NCI-H2107 treated with DMSO at 0.1 percent for 48 hours (cell line): Measurements from ENCODE around the gene NHLRC3.
"Not testable (repeated sequence)": the region's sequence is repeated elsewhere in the genome, so short reads cannot be mapped to it uniquely, and the experiment has no call there.

Experiments used
- DNase-seq: peaks from one replicate; lab custom pipeline; 2025; ENCODE audit not compliant: unreplicated experiment; lab: John Stamatoyannopoulos, UW

The NHLRC3 gene, protein sequence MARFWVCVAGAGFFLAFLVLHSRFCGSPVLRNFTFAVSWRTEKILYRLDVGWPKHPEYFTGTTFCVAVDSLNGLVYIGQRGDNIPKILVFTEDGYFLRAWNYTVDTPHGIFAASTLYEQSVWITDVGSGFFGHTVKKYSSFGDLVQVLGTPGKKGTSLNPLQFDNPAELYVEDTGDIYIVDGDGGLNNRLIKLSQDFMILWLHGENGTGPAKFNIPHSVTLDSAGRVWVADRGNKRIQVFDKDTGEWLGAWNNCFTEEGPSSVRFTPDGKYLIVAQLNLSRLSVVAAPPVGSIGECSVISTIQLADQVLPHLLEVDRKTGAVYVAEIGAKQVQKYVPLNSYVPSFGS

DNA sequence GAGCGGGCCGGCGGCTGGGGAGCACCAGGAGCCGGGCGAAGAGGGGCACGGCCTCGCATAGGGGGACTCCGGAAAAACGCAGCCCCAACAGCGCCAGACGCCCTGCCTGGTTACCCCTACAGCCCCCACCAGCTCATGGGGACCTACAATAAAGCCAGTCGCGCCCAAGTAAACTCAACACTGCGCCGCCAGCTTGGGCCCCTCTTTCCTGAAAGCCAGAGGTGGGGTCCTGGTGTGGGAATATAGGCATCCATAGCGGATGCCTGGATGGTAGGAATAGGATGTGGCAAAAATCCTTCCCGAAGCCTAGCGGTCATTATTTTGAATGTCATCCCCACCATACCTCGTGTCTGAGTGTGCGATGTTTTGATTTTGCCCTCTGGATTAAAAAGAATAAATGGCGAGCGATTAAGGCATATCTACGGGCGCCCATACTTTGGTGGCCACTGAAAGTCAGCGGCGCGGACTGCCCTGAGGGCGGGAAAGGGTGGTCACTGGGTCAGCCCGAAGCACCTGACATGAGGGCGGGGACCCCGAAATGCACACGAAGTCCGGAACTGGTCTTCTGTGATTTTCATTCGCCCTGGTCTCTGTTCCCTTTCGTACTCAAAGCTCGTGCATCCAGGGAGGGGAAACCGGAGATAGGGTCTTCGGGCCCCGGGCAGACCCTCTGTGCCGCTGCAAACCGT lies at the start of gene NHLRC3, which contains the start of gene PROSER1:
Gene NHLRC3 (plus strand): TSS at position 577 of the 689 bp plus-strand sequence. CDS start 184 bp downstream, outside the sequence.
Gene PROSER1 (minus strand): TSS at position 210 of the 689 bp plus-strand sequence. CDS start 847 bp downstream, outside the sequence.
- DNase-seq = peak; percentile 87

DNA sequence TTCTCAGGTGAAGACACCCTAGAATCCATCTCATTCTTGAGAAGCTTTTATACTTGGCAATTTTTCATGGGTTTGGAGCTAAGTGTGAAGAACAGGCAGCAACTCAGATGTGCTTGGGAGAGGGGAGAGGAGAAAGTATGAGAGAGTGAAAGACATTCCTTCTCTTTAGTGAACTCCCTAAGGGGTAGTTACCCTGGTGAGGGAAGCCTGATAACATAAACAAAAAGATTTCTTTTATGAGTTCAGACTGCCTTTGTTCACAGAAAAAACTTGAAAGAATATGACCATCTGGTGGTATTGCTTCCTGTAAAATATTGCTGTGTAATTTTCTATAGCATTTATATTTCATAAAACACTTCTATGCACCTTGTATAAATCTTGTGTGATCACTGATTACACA lies 47.6 kb upstream of the NHLRC3 start, which contains the start of gene STOML3:
Gene STOML3 (minus strand): TSS at position 139 of the 400 bp plus-strand sequence. CDS start 110 bp downstream, at position 29.
- no peak for DNase-seq

DNA sequence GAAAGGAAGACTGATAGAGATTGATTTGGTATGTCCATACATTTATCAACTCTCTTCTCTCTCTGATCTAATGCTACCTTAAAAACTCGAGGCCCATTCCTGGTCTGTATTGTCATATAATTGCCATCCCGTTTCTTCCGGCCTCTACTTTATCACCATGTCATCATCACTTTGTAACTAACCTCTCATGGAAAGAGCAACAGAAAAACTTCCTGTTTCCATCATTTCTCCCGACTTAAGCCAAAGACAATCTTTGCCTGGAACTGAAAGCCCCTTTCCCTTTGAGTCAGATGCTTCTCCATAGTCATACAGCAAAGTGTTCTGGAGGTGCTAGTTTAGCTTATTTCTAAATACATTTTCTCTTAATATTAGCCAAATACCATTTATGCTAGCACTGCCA lies 44.9 kb upstream of the NHLRC3 start:
- DNase-seq = no peak

DNA sequence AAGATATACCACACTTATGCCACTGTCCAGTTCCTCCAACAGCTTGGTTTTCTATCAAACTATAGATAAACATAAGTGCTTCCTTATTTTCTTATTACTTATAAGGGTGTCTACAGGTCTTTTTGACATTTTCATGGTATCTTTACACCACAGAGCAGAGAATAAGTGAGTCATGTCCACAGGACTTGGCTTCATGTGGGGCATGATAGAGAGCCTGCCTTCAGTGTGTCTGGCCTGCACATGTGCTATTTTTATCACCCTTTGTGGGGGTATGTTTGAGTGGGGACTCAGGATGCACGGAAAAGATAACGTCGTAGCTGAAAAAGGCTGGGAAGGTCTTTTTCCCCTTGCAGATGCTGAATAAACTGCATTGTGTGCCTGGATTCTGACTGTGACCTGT lies 39.5 kb upstream of the NHLRC3 start:
- DNase-seq = no peak

DNA sequence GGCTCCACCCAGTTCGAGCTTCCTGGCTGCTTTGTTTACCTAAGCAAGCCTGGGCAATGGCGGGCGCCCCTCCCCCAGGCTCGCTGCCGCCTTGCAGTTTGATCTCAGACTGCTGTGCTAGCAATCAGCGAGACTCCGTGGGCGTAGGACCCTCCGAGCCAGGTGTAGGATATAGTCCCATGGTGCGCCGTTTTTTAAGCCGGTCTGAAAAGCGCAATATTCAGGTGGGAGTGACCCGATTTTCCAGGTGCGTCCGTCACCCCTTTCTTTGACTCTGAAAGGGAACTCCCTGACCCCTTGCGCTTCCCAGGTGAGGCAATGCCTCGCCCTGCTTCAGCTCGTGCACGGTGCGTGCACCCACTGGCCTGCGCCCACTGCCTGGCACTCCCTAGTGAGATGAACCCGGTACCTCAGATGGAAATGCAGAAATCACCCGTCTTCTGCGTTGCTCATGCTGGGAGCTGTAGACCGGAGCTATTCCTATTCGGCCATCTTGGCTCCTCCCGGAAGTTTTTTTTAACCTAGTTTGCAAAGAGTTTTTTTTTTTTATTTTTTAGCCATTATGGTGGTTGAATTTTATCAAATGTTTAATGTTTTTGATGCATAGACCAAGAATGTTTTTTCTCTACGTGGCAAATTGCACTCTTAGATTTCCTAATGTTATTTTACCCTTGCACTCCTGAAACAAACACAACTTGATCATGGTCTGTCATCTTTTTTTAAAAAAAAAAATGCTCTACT lies 31.7 kb upstream of the NHLRC3 start:
- not testable (repeated sequence) for DNase-seq

DNA sequence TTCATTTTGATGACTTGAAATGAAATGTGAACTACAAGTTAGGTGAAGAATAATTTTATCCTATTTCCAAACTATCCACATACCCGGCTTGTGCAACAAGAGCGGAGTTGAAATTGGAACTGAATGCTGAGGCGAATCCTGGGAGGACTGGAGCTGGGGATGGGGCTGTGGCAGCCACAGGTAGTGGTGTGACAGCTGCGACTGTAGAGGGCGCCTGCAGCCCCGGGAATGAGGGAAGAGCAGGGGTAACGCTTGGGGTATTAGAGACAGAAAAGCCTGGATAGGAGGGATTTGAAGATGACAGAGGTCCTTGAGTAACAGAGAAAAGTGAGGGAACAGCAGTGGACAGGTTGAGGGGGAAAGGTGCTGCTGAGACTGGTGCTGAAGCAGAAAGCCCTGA lies 25.6 kb upstream of the NHLRC3 start:
- no peak for DNase-seq

DNA sequence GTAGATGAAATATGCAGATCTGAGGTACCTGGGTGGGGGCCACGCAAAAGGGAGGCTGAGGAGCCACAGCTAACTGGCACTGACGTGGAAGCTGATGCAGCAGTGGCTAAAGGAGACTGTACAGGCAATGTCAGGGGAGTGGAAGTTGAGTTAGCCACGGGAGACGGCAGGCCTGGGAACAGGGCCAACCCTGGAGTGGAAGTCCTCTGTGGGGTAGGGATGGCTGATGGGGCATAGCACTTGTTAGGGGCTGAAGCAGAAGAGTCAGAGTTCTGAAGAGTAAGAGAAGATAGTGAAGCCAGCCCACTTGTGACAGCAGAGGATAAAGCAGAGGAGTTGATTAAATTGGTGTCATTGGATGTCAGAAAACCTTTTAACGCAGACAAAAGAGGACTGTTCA lies 24.8 kb upstream of the NHLRC3 start:
- no peak for DNase-seq

DNA sequence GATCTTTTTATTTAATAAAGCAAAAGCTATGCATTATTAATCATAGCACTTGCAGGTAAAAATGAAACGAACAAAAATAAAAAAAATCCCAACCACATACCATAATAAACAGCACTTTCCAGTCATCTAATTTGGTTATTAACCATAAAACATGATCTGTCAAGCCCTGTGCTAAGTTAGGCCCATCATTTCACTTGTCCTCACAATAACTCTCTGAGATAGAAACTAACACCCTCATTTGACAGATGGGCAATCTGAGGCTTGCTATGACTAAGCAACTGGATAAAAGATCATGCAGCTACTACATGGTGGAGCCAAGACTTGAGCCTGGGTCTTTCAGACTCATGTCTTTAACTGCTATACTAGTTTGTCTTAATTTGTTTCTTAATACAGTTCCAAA lies 22.2 kb upstream of the NHLRC3 start:
- no peak for DNase-seq

DNA sequence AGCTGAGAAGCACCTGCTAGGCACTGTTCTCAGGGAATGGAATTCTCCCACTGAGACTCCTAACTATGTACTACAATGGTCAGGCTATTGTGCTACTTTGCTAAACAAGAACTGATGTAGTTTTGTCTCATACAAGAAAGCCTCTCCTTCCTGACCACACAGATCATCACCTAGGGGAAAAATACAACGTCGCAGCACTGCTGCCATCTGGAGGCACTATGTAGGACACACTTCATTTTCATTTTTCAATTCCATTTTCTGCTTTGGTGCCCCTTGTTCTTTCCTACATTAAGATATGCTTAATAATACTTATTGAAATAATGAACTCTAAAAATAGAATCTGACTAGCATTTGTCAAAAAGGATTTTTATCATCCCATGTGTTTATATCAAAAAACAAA lies 21.5 kb upstream of the NHLRC3 start:
- DNase-seq = peak; percentile 29

DNA sequence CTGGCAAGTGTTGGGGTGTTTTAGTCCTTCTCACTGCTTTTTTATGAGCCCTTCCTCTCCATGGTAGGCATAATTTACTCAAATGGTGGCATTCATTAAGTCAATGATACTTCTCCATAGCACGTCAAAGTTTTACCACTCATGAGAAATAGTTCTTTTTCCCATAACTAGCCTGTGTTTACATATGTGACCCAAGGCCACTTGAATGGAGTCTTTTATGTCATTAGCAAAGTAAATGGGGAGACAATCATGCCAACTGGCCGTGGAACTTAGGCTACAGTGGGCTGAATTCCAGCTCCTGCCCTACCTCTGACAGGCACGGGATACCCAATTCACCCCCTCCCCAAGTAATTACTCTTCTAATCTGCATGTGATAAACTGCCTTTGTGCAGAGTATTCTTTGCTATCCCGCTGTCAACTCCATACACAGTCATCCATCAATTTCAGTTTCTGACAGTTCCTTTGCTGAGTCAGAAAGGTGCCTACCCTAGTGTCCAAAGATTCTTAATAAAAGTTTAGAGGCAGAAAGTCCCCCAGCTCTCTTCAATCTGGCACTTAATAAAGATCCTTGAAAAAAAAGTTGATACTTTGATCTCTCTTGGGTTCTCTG lies 17.3 kb upstream of the NHLRC3 start:
- DNase-seq = no peak

DNA sequence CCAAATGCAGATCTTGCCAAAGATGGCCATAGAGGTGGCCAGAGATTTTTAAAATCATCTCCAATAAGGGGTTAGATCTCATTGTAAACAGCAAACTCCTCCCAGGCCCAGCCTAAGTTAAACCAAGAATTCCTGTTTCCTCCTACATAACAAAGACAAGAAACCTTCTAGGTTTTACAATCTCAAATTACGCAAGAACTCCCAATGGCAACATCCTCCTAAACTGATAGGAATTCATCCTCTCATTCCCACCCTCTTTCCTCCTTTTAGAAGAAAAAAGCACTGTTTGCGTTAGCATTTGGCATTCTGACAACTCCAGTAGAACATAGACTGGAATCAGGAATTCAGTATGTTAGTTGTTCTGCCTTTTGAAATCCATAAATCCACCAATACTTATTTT lies 14.9 kb upstream of the NHLRC3 start:
- DNase-seq = no peak

DNA sequence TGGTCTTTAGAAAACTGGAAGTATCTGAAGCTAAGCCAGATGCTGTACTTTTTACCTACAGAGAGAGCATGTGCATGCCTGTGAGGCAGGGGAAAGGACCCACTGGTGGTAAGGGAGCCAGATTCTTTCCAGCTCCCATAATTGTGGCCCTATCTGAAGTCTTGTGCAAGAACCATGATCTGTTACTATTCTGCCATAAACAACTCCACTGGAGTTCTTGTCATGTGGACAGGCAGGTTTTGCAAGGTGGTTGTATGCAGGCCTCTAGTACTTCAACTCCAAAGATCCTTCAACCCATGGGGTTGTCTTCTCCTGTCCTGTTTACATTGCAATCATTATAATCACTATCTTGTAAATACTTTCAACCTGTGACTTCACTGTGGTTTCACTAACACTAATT lies 14.5 kb upstream of the NHLRC3 start:
- no peak for DNase-seq

DNA sequence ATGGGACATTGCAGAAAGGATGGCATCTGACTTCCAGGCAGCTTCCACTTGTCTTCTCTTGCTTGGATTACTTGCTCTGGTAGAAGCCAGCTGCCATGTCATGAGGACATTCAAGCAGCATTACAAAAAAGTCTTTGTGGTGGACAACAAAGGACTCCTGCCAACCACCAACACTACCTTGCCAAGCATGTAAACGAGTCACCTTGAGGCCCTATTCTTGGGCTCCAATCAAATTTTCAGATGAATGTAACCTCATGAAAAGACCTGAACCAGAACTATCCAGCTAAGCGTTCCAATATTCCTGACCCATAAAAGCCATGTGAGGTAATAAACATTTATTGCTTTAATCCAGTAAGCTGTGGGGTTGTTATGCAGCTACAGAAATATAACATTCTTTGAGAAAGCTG lies 12.8 kb upstream of the NHLRC3 start:
- no peak for DNase-seq

DNA sequence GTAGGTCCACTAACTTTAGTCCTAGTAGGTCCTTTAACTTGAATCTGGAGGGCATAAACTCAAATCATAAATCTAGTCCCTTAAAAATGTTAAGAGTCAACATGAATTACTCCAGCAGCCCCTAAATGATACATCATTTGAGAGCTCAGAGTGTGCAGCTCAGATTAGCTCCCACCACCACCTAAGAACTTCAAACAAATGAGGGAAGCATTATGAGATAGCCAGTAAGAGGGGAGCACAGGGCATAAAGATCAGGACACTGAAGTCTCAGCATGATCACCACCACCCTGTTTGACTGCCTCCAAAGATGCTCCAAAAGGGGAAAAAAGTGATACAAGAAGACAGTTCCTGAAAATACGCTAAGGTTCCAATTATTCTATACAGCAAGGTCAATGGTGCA lies 6.1 kb upstream of the NHLRC3 start:
- DNase-seq = no peak

DNA sequence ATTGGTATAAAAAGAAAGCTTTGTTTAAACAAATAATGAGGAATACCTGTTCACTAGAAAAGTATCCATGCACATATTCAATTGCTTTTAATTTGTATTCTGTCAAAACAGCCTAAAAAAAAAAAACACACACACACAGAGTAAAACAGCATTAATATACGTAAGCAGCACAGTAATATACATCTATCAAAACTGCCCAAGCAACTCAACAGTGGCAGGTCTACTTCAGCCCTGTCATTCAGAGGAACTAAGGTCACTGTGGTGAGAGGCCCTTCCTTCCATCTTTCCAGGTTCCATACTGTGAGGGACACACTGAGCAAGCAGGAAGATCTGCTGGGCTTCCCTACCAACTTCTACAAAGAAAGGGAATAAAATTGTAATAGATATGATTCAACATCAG lies 4.2 kb upstream of the NHLRC3 start:
- DNase-seq = no peak

DNA sequence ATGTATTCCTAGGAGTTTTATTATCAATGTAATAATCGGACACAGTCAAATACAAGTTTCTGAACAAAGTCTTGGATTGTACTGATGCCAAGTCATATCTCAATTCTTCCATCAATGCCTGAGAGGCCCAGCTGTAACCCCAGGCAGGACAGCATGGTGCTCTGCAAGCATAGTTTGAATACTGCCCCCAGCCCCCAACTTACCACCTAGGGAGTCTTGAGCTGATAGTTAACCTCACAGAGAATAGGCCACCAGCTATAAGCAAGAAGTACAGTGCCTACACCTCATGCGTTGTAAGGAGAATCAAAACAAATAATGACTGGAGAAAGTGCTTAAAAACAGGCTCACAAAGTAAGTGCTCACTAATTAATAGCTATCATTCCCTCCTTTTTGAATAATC lies 3.1 kb upstream of the NHLRC3 start:
- no peak for DNase-seq

DNA sequence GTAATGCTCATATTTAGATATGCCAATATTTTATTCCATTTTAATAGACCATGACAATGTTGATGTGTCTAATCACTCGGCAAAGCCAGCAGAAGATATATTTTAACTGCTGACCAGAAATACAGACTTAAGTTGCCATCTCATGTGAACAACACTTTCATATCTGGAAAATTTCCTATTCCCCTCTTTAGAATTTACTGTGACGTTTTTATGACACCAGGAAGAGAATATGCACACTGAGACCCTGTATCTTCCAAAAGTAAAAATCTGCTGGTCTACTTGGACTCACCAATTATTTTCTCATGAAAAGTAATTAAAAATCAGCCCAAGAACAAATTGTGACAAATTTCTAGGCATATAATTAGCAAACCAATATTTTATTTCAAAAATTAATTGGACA lies 2.5 kb upstream of the NHLRC3 start:
- DNase-seq = no peak

DNA sequence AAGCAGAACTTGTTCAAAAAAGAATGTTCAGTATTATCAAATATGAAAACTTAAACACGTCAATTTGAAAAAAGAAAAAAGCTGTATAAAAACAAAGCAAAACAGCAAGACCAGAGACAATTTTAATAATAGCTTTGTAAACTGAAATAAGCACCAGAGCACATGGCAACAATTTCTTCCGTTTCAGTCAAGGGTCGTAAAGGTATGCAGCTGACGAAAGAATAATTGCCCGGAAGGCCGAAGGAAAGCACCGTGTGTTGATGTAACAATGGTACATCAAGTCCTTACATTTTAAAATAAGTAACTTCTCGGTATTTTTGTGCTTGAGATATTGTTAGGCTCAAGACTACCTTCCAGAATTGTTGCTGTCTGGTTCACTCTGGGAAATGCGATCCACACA lies 2.0 kb upstream of the NHLRC3 start:
- peak; percentile 23 for DNase-seq

DNA sequence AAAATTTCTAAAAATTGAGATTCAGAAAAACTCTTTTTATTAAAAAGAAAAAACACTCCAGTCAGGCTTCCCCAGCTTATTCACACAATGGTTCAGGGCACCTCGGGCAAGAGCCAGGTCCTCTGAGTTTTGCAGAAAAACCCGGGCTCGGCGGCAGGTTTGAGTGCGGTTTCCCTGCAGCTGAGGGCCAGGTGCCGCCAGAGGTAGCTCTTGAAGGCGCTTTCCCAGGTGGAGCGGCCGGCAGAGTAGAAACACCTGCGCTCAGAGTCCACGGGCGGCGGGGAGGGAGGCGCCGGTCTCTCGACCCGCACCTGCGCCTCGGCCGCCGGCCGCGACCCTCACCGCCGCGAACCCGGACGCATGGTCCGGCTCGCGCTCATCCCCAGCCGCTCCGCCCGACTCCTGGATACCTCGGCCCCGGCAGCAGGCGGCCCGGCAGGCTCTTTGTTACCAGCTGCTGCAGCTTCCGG lies 811 bp upstream of the NHLRC3 start:
- peak; percentile 57 for DNase-seq

DNA sequence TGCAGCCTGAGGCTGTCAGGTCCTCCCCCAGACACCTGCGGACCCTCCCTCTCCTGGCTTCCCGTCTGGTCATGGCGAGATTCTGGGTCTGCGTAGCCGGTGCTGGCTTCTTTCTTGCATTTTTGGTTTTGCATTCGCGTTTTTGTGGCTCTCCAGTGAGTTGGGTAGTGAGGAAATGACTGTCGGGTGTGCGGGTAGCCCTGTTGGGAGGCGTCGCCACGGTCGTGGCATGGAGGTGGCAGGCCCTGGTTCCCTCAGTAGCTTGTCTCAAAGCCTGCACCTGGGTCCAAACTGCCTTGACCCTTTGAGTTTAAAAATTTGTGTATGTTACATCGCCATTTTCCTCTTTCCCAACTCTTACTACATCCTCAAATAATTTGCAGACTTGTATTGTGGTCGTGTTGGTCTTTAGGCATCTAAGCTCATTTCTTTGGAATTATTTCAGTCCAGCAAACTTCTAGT lies 344 bp downstream of the NHLRC3 start:
- DNase-seq = peak; percentile 10

DNA sequence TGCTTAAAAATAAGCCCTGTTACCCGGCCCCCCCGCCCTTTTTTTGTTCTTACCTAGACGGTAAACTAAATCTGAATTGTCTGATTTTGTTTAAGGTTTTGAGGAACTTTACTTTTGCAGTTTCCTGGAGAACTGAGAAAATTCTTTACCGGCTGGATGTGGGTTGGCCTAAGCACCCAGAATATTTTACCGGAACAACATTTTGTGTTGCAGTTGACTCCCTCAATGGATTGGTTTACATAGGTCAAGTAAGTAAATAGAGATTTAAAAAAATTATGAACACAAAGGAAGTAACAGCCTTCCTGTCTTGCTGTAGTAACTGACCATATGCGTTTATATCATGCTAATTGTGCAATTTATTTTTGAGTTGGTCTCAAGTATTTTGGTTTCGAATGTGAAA lies 785 bp downstream of the NHLRC3 start:
- DNase-seq = no peak
